Activated T-helper 9 cell treated with anti-CD3 and anti-CD28 coated beads, Interleukin-2, amount 50 U/mL, for 16 hours (primary cell): ENCODE measurements around the gene CCNB2.

Source experiments
- DNase-seq: peaks from one replicate; pipeline ENCODE4 v3.0.0-alpha.2; 2020; ENCODE audit warnings: low read depth

The CCNB2 gene

DNA sequence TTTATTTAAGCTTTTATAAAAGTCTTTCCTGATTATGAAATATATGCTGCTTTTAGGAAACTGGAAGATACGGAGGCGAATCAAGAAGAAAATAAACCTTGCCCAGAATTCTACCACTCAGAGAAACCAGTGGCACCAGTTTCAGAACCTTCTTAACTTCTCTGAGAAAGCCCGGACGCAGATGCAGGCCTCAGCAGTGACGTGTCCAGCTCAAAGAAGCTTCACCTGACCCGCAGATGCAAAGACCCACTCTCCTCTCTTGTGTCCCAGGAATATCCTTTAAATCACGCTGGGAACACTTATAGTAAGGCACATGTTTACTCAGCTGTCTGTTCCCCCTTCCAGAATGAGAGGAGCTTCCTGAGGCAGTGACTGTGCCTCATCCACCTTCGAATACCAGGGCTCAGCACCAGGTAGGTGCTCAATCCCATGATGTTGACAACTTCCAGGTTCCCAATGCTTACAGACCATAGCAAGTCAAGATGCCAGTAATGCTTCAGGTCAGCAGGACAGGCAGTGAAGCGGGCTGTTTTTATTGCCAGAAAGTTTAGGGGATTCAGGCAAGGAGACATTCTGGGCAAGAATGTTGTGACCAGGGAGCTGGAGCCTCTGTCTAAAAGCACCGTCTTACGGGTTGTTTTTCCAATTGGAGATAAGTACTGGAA is 61.8 kb downstream of the CCNB2 start:
- no peak for DNase-seq

DNA sequence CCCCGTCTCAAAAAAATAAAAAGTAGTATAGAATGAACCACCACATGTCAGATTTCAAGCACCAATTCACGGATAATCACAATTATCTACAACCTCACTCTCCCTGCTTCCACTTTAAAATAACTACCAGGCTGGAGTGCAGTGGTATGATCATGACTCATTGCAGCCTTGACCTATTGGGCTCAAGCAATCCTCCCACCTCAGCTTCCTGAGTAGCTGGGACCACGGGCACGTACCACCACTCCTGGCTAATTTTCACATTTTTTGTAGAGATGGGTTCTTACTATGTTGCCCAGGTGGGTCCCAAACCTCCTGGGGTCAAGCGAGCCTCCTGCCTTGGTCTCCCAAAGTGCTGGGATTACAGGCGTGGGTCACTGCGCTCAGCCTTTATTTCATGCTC is 63.6 kb downstream of the CCNB2 start:
- no peak for DNase-seq

DNA sequence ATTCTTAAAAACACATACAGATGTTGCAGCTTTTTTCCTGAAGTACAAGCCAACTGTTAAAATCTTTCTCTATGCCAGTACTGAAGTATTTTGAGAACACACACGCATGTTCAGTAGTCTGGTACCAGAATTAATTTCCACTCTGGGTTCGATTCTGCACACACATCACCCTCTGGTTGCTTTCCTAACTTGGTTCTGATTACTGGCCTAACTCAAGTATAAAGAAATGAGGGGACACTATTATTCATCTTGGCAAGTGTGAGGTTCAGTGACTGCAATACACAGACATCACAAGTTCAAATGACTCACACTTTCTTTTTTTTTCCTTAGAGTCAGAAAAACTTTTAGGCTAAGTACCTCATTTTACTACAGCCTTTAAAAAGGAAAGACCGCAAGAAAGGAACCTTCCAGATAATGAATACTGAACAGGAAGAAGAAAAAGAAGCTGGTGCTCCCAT is 64.3 kb downstream of the CCNB2 start:
- no peak for DNase-seq

DNA sequence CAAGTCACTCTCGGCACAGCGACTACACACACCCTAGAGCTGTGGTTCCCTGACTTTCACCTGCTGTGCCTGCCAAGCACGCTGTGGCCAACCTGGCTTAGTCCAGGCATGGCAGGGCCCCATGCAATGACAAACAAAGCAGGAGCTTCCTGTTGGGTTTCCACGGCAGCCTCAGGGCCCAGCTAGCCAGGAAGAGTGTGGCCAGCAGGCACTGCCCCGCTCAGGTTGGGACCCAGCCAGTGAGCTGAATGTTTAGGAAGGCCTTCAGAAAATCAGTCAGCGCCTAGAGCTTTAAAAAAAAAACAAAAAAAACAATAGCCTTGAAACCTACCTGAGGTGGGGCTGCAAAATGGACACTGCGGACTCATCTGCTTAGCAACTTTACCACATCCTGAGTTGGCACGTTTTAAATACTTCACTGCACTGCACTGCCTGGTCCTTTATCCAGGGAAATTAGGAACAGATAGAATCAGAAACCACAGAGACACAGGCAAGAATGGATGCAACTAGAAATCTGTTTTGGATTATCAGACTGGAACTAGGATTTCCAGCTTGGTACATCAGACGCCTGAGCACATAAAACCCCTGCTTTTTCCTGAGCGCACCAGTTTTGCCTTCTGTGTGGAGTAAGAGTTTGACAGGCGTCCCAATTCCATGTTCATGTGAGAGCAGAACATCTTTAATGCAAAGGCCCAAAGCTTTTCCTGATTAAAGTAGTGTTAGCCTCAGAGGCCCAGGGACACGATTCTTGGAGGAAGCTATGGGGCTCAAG is 65.5 kb downstream of the CCNB2 start:
- DNase-seq = no peak

DNA sequence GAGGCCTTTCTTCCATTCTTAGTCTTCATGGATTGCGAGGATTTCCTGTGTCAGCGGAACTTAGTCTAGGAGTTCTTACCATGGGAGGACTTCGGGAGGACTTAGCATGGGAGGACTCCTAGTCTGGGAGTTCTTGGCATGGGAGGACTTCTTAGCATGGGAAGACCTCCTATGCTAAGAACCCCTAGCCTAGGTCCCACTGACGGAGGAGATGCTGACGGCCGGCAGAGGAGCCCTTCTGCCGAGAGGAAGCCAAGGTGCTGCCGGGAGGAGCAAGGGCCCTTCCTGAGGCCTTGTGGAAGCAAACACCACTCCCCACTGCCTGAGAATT is 66.1 kb downstream of the CCNB2 start:
- DNase-seq = no peak

DNA sequence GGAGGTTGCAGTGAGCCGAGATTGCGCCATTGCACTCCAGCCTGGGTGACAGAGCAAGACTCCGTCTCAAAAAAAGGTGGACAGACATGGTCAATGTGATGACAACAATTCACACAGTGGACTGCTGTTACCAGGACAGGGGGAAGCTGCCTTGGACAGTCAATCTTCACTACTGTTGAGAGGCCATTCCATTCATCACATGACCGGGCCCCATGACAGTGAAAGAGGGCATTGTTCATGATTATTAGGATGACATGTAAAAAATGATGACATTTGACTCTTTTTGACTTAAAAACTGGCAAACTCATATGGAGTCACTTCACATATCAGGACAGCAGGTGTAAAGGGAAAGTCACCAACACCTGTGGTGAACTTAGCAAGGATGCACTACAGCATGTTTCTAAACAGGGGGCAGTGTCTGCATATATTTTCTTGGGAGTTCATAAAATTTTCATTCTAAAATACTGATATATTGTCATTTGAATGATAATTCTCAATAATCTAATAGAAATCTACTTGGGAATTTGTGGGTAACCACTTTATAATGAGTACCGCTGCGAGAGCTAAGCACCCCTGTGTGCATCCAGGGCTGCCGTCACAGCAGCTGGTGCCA is 67.4 kb downstream of the CCNB2 start:
- no peak for DNase-seq

DNA sequence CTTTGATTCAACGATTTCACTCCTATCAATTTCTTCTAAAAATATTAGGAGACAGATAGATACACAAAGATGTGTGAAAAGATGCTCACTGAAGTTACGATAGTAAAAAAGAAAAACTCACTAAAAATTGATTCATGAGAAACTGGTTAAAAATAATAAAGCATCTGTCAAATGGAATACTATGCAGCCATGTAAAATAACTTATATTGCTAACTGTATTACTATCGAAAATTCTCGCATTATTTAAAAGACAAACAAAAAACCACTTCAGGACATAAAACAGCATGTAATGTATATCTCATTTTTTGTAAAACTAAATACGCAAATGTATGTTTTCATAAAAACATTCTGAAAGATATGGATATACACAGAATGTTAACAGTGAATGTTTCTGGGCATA is 68.2 kb downstream of the CCNB2 start:
- no peak for DNase-seq

DNA sequence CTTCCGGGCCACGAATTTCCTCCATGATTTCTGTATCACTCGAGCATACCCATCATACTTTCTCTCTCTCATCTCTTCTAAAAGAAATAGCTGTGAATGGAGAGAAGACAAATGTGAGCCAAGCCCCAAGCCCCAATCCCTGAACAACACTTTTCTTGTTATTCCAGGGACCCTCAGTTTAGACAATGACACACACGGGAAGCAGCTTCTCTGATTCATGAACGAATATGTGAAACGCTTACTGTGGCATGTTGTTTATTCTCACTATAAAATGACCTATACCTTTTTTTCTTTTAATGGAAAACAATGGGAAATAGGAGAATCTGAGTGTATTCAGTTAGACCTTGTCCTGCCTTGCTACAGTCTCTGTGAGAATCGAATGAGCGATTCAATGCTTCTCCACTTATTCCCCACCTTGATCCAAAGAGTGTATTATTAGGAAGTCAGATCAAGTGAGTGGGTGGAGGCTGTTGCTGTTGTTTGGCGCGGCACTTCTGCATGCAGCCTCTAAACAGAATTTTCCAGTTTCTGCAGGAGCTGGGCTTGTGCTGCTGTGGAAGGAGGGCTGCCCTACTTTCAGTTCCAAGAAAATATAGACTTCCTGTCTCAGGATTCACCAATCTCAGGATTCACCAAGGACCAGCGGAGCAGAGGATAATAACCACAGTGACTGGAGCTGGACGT is 69.3 kb downstream of the CCNB2 start:
- no peak for DNase-seq
